HS-5 (cell line): ENCODE results near the gene TPBGL.

Source experiments
- DNase-seq: peaks from one replicate; pipeline ENCODE4 v3.0.0-alpha.2; 2012; ENCODE audit warnings: low read depth

Gene TPBGL

DNA sequence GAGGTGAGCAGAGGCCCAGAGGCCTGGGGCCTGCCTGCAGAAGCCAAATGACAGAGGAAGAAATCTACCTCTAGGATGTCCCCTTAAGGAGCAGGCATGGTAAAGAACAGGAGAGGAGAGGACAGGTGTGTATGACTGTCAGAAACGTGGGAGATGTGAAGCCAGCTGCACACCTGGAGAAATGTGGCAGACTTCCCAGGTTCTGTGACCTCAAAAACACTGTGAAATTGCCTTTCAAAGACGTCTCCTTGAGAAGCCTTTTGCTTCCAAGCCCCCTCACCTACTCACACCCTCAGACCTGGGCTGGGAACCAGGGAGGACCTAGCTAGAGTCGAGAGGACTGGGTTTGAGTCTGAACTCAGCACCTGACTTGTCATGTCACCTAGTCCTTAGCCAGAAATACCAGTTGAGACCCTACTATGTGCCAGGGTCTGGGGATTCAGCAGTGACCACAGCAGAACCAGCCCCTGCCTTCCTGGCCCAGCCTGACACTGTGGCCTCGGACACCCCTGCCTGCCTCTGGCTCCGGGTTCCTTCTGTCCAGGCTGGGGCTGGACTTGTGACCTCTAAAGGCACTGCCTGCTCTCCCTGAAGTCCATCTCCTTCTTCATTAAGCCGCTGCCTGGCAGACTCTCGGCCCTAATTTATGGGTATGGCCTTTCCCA lies 5.6 kb downstream of the TPBGL start:
- DNase-seq = no peak

DNA sequence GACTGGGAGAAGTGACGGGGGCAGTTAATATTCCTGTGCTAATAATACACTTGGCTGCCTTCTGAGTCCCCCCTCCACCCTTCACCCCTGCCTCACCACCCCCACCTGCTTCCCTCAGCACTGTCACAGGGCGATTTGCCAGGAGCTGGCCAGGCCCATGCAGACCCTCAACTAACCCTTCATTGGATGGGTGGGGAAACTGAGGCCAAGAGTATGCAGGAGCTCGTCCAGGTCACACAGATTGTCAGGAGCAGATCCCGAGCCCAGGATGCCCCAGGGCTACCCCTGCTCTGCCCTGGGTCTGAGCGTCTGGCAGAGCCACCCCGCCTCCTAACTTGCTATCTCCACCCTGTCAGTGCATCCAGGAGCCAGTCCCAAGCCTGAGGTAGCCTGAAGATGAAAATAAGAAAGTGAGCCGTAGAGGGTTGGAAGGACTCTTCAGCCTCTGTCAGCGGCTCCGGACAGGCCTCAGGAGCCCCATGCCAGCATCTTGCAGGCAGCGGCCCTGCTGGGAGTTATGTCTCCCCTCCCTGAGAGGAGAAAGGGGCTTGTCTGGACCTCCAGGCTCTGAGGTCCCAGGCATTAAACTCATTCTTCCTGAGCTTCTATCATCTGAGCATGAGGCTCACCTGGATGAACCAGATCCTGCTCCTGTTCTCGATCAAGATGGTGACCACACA lies 6.2 kb downstream of the TPBGL start:
- DNase-seq = no peak

DNA sequence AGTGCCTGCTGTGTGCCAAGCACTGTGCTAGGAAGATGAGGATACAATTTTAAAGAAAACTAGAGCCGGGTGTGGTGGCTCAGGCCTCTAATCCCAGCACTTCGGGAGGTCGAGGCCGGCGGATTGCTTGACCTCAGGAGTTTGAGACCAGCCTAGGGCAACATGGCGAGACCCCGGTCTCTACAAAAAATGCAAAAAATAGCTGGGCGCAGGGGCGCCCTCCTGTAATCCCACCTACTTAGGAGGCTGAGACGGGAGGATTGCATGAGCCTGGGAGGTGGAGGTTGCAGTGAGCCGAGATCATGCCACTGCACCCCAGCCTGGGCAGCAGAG lies 8.3 kb downstream of the TPBGL start:
- no peak for DNase-seq

DNA sequence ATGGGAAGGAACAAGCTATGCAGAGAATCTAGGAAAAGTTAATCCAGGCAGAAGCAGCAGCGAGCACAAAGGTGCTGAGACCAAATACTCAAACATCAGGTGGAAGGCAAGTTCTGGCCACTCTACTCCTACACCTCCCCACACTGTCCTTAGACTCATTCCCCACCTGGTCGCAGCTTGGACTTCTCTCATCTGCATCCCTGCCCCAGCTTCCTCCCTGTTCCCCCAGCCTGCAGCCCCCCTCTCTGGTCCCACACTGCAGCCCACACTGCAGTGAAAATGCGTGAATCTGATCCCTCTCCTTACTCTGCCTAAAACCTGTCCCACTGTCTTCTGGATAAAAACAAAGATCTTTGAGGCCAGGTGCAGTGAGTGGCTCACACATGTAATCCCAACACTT lies 9.1 kb downstream of the TPBGL start:
- DNase-seq = no peak

GRCh38 chr11:75254326-75254725 lies 13.8 kb downstream of the TPBGL start:
- no peak for DNase-seq

GRCh38 chr11:75260396-75261170 lies 20.0 kb downstream of the TPBGL start:
- DNase-seq = no peak

DNA sequence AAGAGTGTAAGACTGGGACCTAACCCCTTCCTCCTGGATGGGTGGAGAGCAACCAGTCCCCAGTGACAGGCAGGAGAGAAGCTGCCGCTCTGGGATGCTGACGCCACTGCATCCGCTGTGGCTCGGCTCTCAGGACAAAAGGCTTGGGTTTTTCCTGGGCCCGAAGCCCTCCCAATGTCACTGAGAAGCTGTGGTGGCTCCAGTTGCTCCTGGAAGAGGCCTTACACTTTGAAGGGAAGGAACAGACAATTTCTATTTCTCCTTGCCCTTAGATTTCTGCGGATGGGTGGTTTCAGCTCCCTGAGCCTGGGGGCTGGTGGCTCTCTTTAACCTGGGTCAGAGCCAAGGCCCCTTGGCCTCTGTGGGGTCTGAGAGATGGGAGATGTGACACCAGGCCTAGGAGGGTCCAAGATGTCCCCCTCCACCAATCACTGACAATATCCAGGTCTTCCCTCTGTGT lies 21.4 kb downstream of the TPBGL start:
- DNase-seq = no peak

DNA sequence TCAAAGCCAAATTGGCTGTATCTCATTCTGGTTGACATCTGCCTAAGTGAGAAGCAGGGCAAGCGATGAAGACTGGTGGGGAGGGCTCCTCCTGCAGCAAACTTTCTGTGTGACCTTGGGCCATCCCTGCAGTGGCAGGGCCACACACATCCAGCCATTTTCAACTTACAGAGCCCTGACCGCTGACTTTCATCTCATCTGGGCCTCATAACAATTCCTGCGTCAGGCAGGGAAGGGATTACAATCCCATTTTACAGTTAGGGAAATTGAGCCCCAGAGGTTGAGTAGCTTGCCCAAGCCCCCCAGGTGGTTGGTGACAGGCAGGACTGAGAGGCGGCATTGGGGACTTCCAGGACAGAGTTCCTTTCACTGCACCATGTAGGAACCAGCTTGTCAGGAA lies 21.9 kb downstream of the TPBGL start:
- DNase-seq = no peak

DNA sequence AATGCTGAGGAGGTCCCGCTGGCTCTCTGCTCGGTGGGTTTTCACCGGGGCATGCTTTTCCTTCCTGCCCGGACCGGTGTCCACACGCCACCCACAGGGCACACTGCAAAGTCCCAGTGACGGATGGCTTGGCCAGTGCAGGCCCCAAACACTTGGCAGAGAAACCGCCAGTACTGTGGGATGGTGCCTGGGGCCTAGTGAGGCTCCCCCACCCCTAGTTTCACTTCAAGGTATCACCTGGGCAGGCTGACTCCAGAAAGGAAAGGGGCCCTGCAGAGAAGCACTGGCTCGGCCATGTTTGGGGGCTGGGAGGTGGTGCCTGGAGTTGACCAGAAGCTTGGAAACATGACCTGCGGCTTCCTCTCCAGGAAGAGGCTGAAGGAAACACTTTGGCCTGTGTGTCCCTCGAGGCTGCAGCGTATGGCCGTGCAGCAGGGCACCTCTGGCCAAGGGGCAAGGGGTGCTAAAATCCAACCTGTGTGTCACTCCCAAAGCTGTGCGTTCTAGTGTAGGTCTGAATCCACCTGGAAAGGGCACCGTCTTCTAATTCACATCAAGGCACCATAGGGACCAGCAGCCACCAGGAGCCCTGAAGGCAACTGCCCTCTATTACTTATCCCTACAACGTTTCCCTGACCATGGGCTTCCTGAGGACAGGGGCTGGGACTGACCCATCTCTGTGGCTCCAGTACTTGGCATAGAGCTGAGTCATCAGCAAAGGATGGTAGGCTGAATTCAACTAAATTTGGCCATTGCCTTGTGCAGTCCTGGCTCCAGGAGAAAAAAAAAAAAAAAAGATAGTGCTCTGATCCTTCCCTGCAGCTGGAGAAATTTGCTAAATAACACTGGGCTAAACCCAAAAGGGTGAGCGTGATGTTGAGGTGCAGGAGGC lies 22.6 kb downstream of the TPBGL start:
- no peak for DNase-seq

DNA sequence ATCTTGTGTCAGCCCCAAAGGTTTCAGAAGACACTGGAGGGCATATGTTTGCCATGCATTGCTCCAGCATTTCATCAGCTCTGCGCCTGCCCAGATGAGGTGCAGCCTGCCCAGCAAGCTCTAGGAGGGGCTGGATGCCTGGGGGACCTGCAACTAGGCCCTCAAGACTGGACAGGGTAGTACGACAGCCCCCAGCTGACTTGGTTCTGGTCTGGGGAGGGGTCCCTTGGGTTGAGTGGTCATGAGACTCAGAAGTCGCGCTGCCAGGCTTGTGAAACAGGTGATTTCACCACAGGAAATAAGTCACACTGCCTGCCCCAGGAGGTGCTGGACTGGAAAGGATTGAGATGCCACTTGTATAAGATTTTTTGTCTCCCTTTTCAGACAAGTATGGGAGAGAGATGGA lies 23.4 kb downstream of the TPBGL start:
- DNase-seq = no peak

- no peak for DNase-seq
Observed at GRCh38 chr11:75264356-75264755, 23.8 kb downstream of the TPBGL start.

GRCh38 chr11:75264971-75265370 lies 24.4 kb downstream of the TPBGL start:
- DNase-seq = no peak

GRCh38 chr11:75265851-75266531 lies 25.4 kb downstream of the TPBGL start:
- DNase-seq = no peak

GRCh38 chr11:75267171-75267970 lies 26.8 kb downstream of the TPBGL start:
- DNase-seq = no peak

GRCh38 chr11:75268626-75269366 lies 28.2 kb downstream of the TPBGL start:
- DNase-seq = no peak

GRCh38 chr11:75269367-75269660 lies 28.7 kb downstream of the TPBGL start:
- no peak for DNase-seq

DNA sequence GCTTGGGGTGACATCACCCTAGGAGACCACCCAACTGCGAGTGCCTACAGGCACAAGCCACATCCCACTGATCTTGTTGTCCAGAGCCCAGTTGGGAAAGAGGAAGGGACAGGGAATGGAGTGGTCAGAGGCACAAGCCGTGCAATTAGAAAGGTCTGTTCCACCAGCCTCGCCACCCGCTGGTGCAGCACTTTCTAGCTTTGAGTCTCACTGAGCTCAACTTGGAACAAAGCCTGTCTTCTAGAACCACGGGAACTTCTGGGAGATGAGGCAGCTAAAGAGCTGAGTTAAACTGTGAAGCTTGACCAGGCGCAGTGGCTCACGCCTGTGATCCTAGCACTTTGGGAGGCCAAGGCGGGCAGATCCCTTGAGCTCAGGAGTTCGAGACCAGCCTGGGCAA lies 29.3 kb downstream of the TPBGL start:
- no peak for DNase-seq

DNA sequence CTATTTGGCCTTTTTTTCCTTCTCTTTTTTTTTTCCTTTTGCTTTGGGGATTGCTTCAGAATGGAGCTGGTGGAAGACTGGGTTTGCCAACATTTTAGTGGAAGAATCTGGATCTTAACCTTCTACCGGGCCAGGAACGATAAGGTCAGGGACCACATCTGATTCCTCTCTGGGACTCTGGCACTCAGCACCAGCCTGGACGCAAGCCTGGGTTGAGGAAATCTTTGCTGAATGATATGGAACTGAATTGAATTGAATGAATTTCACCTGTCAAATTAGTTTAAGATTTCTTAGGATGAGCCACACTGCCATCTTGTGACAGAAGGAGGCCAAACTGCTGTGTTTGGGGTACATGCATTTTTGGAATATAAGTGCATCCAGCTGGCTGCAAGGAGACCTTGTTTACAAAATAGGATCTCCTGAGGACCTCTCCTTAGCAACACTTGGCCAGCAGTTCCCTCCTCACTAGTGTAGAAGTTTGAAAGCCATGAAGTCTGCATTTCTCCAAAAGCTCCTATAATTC lies 30.4 kb downstream of the TPBGL start:
- DNase-seq = no peak

DNA sequence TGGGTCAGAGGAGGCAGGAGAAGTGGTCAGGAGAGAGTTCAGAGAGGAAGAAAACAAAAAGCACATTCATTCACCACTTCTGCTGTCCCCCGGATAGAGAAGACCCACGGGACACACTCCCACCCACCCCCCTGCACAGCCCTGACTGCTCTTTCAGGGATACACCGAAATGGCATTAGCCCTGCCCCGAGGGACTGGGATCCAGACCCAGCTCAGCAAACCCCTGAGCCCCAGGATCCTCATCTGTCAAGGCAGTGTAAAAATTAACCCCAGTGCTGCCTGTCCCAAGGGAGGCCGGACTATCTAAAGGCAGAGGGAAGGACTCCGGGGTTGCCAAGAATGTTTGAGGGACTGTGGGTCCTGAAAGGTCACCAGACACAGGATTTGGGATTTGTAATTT lies 31.2 kb downstream of the TPBGL start:
- no peak for DNase-seq

GRCh38 chr11:75272391-75272790 lies 31.8 kb downstream of the TPBGL start:
- DNase-seq = no peak
